HG02678 (cell line): Measurements from ENCODE around the gene PPP6R3.
"Not testable (repeated sequence)": the region's sequence is repeated elsewhere in the genome, so short reads cannot be mapped to it uniquely, and the experiment has no call there.

Experiments used
- ATAC-seq: cut with Tn5 transposase; IDR thresholded peaks from one replicate; pipeline ENCODE4 v1.9.1; 2021; ENCODE audit warnings: mild to moderate bottlenecking, moderate library complexity; ENCODE audit not compliant: unreplicated experiment

The PPP6R3 gene

GRCh38 chr11:68589547-68590216 is 129.1 kb downstream of the PPP6R3 start:
- no peak for ATAC-seq

GRCh38 chr11:68591719-68592118 is 131.2 kb downstream of the PPP6R3 start:
- ATAC-seq, result no peak

- ATAC-seq, result no peak
These were observed 132.9 kb downstream of the PPP6R3 start for GRCh38 chr11:68593441-68593840.

GRCh38 chr11:68594123-68594522 is 133.6 kb downstream of the PPP6R3 start:
- ATAC-seq, result no peak

GRCh38 chr11:68596231-68596630 is 135.7 kb downstream of the PPP6R3 start:
- ATAC-seq, result no peak

GRCh38 chr11:68598816-68599653 is 138.5 kb downstream of the PPP6R3 start:
- no peak for ATAC-seq

- no peak for ATAC-seq
These were observed 140.6 kb downstream of the PPP6R3 start for GRCh38 chr11:68601147-68601546.

- no peak for ATAC-seq
These were observed 149.2 kb downstream of the PPP6R3 start for GRCh38 chr11:68609761-68610160.

- no peak for ATAC-seq
These were observed 150.0 kb downstream of the PPP6R3 start for GRCh38 chr11:68610452-68611116.

- no peak for ATAC-seq
These were observed 155.1 kb downstream of the PPP6R3 start for GRCh38 chr11:68615657-68616056.

- no peak for ATAC-seq
These were observed 157.6 kb downstream of the PPP6R3 start for GRCh38 chr11:68617925-68618809.

- ATAC-seq, result no peak
These were observed 161.3 kb downstream of the PPP6R3 start for GRCh38 chr11:68621826-68622225.

GRCh38 chr11:68623706-68624105 is 163.2 kb downstream of the PPP6R3 start:
- not testable (repeated sequence) for ATAC-seq

GRCh38 chr11:68625069-68625468 is 164.5 kb downstream of the PPP6R3 start:
- ATAC-seq, result not testable (repeated sequence)

GRCh38 chr11:68626236-68626635 is 165.7 kb downstream of the PPP6R3 start:
- ATAC-seq, result not testable (repeated sequence)

GRCh38 chr11:68628837-68629236 is 168.3 kb downstream of the PPP6R3 start:
- ATAC-seq, result not testable (repeated sequence)

- not testable (repeated sequence) for ATAC-seq
These were observed 171.8 kb downstream of the PPP6R3 start for GRCh38 chr11:68632375-68632774.

GRCh38 chr11:68632802-68633201 is 172.2 kb downstream of the PPP6R3 start:
- ATAC-seq, result no peak

- not testable (repeated sequence) for ATAC-seq
These were observed 174.1 kb downstream of the PPP6R3 start for GRCh38 chr11:68634606-68635005.

- ATAC-seq, result not testable (repeated sequence)
These were observed 174.6 kb downstream of the PPP6R3 start for GRCh38 chr11:68635172-68635571.

- ATAC-seq, result not testable (repeated sequence)
These were observed 175.3 kb downstream of the PPP6R3 start for GRCh38 chr11:68635883-68636282.
